HepG2 (cell line): ENCODE measurements around the gene TOP3B.

Experiments
- GLI4 ChIP-seq: sonication (generic); formaldehyde crosslinking; IDR thresholded peaks from 2 replicates; pipeline ENCODE4 v1.5.1; 2020; ENCODE audit warnings: missing genetic modification reagents, mild to moderate bottlenecking, moderate library complexity, borderline replicate concordance
- SRY ChIP-seq: sonication (generic); formaldehyde crosslinking; IDR thresholded peaks from 2 replicates; pipeline ENCODE4 v1.8.0; 2022; ENCODE audit warnings: mild to moderate bottlenecking, missing genetic modification reagents
- ZNF3 ChIP-seq: IDR thresholded peaks from 2 replicates; pipeline ENCODE4 v1.7.0; 2017; ENCODE audit warnings: inconsistent platforms

- TF ChIP-seq ZNF3 (CRISPR knock-in tag) (no peak), SRY (CRISPR knock-in tag) (no peak), GLI4 (no peak)
These were observed 2.6 kb upstream of the TOP3B start for GRCh38 chr22:21985214-21985613.
